Activated CD4-positive, CD25-positive, alpha-beta regulatory T cell treated with anti-CD3 and anti-CD28 coated beads, Interleukin-2, amount 50 U/mL, for 16 hours (primary cell): ENCODE measurements around the gene TMEM106C.

Experiments used
- DNase-seq: peaks from one replicate; pipeline ENCODE4 v3.0.0-alpha.2; 2020; ENCODE audit warnings: low read depth, low spot score

The TMEM106C gene, protein sequence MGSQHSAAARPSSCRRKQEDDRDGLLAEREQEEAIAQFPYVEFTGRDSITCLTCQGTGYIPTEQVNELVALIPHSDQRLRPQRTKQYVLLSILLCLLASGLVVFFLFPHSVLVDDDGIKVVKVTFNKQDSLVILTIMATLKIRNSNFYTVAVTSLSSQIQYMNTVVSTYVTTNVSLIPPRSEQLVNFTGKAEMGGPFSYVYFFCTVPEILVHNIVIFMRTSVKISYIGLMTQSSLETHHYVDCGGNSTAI

DNA sequence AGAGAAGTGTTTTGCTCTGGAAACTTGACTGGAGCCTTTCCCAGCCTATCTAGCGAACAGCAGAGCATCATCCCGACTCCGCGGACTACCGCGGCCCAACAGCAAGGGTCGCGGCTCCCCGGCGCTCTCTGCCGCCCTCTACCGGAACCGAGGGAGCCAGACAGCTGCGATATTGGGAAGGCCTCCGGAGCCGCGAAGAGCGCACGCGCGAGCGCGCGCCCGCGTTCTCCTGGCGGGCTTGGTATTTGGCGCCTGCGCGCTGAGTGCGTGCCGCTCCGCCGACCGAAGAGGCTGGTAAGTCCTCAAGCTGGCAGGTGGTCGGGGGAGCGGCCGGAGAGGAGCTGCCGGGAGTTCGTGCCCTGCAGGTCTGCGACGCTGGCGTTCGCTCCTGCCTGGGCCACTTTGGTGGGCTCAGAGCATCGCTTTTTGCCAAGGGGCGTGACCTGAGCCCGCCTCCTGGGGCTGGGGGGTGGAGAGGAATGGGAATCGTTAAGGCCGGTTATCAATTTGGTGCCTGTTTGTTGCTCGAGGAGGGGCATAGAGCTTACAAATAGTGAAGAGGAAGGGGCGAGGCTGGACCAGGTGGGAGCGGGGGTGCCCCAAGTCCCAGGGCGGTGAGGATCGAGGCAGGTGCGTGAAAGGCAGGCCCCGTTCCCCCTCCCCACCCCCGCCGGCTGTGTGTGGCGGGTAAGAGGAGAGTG lies at the start of gene TMEM106C:
TMEM106C (plus strand) TSS at position 257 of the 701 bp plus-strand sequence. CDS start 641 bp downstream, outside the sequence.
- DNase-seq: peak; percentile 84

DNA sequence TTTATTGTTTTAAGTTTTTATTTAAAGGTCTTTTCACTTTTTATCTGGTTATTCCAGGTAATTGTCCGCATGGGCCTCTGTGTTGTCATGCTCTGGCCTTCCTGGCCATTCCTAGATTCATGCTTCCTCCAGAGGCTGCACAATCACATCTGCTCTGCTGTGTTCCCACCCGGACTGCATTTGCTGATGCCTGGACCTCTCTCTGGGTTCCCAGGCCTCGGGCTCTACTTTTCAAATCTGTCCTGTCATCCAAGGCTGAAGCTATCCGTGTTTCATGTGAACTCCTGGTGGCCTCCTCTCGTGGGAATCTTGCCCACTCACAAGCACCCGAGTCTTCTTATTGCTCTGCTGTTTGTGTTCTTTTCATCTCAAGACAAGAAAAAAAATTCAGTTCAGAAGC lies 42.5 kb upstream of the TMEM106C start:
- DNase-seq: no peak

DNA sequence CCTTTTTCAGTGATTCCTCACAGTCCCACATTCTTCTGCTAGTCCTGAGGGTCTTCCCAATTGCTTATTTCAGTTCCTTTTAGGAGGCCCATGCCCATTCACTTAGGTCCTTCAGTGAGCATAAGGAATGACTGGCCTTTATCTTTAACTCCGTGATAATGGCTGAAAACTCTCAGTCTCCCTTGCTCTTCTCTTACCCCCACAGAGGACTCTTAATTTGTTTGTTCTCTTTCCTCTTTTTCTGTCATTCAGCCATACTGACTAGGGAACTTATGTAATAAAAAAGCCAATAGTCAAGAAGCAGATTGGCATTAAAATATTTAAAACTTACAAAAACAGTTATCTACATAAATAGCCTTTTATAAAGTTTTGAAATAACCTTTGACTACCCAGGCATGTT lies 41.5 kb upstream of the TMEM106C start:
- DNase-seq: no peak

DNA sequence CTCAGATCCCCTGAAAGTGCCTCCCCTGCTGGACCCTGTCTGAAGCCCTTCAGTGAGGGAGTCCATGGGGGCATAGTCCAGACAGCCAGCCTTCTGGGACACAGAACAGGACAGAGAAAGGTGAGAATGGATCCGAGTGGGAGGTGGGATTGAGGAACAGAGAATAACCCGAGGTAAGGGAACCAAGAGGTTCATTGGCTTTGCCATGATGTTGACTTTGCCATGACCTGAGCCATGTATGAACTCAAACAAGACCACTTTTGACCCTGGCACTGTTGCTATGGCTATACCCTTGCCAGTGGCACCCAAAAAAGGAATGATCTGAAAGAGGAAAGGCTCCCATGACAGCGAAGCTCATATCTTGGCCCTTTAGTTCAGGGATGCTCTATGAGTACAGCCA lies 36.0 kb upstream of the TMEM106C start:
- DNase-seq: no peak

DNA sequence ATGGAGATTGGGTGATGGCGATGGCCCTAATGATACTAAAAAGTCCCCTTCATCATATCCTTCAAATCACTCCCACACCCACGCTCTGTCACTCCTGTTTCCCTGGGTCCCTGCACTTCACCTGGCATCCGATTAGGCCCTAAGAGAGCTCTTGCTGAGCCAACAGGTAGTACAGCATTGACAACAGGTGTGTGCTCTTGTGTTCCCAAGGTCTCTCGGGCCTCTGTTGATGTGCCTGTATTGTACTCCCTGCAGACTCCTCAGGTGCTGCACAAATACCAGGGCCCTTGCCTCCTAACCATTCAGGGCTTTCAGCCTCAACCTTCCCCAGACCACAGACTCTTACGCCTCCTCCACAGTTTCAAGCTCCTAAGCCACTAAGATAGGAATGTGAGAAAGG lies 32.8 kb upstream of the TMEM106C start:
- DNase-seq: no peak

DNA sequence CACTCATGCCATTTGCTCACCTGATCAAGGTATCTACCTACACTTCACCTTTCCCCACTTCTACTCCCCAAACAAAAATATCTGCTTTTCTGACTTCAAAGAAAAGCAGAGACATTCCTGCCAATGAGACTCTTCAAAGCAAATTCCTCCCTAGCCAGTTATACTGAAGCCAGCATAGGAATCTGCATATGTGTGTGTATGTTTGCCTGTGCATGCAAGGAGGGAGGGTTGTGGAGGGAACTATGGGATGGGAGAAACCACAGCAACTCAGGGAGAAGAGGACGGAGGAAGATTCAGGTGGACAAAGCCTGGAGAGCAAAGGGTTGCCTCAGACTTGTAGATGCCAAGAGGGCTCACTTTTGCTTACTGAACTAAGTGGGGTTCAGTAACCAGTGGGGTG lies 32.2 kb upstream of the TMEM106C start:
- no peak for DNase-seq

DNA sequence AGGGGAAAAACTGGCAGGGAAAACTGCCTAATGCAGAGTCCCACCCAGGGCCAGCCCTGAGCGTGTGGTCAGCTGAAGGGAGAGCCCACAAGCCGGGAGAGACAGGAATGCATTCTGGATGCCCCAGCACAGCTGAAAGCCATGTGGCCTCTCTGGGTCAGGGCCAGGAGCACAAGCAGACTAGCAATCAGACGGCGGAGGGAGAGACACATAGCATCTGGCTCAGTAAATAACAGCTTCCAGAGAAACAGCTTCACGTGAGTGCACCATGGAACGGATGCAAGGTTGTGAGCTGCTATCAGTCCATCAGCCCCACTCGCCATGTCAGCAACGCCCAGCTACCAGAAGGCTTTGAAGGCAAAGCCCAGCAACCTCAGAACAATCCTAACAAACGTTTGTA lies 28.2 kb upstream of the TMEM106C start:
- DNase-seq: no peak

DNA sequence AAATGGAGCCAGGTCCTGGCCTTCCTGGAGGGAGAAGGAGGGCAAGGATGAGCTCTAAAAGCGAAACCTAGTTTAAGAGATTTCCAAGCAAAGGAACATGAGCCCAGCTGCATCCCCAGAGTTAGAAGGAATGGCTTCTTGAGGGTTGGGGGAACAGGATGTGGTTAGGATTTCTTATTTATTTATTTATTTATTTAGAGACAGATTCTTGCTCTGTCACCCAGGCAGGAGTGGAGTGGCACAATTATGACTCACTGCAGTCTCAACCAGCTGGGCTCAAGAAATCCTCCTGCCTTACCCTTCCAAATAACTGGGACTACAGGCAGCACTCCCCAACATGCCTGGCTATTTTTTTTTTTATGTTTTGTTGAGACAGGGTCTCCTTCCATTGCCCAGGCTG lies 25.3 kb upstream of the TMEM106C start:
- DNase-seq: no peak

DNA sequence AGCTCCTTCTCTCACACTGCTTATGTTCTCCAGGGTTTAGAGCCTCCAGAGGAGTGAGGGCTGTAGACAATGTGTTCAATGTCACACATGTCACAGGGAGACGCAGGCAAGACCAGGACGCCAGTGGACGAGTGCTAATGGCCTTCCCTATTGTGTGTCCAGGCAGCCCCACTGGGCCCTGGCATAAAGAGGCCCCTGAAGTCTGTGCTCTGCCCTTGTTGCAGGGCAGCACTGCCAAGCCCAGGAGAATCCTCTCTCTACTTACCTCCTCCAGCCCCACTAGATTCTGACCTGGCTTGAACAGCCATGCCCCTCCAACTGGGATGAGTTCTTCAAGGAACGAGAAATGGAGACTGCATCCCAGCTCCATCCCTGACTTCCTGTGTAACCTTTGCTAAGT lies 24.8 kb upstream of the TMEM106C start:
- no peak for DNase-seq

DNA sequence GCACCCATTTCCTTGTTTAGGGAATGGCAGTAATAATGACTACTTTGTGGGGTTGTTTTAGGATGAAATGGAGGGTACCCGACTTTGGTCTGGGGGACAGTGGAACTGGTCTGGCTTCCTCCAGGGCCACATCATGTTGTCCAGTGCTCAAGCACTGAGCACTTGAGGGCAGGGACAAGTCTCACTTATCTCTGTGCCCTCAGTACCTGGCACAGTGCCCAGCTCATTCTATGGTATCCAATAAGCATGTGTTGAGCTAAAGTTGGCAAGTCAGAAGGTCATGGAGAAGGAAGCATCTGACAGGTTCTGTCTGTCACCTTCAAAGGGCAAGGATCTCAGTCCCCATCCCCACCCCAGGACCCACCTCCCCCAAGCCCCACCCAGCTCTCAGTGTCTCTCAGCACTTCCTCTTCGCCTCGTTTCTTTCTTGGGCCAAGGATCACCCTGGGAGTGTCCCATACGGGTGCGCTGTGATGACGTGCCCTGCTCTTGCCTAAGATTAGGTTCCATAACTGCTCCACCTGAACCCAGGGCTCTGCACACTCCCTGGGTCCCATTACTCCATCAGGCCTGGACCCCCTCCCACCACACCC lies 24.3 kb upstream of the TMEM106C start:
- DNase-seq: no peak

DNA sequence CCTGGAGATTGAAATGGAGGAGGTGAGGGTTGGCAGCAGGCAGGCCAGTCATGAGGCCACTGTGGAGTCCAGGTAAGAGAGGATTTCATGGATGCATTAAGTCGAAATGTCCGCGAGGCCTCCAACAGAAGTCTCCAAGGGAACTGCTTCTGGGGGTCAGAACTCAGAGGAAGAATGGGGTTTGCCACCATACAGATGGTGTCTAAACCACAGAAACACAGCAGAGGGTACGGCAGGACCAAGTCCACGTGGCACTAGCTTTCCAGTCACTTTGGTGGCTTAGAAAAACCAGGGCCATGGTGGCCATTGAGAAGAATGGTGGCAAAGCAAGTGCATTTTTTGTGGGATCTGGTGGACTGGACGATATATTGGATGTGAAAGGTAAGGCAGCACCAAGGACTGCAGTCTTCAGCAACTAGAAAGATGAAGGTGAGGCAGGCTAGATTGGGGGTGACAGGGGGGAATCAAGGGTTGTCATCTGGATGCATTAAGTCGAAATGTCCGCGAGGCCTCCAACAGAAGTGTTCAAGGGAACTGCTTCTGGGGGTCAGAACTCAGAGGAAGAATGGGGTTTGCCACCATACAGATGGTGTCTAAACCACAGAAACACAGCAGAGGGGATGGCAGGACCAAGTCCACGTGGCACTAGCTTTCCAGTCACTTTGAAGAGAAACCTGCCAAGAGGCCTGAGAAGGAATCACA lies 22.5 kb upstream of the TMEM106C start:
- DNase-seq: no peak

DNA sequence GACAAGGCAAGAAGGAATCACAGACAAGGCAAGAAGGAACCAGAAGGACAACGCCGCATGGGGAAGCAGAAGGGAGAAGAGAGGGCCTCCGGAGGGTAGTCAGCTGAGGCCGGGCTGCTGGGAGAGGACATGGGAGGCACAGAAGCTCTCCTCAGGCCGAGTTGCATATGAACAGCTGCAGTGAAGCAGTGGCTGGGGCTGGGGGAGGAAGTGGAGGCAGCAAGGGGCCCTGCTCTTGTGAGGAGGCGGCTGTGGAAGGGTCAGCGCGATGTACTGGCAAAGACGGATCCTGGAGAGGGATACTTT lies 22.0 kb upstream of the TMEM106C start:
- no peak for DNase-seq

DNA sequence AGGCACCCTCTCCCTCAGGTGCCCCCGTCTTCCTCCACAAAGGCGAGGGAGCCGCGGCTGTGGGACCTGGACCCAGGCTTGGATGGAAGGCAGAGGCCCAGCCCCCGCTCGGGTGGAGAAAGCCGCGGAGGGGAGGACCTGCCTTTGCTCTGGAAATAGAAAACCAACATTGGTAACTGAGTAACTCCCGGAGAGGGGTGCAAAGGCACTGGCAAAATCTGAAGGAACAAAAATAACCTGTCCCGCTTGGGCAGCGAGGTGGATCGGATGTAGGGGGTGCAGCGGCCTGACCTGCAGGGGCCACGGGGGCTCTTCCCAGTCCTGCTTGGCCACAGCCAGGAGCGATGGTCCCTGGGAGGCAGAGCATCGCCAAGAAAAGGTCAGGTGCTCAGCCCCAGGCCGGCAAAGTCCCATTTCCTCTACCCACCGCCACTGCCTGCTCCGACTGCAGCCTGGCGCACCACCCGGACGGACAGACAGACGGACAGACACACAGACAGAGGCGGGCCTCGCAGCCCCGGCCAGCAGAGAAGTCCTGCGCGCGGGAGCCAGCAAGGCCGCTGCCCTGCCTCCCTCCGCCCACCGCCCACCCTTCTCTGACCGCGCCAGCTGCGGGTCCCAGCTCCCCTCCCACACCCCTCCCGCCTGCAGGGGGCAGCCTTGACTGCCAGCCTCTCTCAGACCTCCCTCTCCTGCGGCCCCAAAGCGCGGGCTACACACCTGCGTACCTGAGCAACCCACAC lies 21.4 kb upstream of the TMEM106C start:
- no peak for DNase-seq

DNA sequence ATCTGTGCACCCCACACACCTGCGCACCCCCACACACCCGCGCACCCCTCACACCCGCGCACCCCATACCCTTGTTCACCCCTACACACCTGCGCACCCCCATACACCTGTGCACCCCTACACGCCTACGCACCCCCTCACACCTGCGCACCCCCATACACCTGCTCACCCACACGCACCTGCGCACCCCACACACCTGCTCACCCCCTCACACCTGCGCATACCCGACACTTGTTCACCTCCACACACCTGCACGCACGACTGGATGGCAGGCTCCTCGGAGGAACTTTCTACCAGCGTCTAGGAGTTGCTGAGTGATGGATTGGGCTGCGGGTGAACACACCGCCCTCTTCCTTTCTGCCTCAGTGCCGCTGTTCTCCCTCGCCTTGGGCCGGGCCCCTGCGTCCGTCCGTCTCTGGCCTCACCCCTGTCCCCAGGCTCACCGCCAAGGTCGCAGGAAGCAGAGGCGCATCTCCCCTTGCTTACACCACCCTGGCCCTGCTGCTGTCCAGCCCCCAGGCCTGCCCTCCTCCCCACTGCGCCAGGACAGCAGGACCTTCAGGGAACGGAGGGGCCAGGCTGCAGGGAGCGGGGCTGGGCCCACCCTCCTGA lies 20.7 kb upstream of the TMEM106C start:
- DNase-seq: no peak

DNA sequence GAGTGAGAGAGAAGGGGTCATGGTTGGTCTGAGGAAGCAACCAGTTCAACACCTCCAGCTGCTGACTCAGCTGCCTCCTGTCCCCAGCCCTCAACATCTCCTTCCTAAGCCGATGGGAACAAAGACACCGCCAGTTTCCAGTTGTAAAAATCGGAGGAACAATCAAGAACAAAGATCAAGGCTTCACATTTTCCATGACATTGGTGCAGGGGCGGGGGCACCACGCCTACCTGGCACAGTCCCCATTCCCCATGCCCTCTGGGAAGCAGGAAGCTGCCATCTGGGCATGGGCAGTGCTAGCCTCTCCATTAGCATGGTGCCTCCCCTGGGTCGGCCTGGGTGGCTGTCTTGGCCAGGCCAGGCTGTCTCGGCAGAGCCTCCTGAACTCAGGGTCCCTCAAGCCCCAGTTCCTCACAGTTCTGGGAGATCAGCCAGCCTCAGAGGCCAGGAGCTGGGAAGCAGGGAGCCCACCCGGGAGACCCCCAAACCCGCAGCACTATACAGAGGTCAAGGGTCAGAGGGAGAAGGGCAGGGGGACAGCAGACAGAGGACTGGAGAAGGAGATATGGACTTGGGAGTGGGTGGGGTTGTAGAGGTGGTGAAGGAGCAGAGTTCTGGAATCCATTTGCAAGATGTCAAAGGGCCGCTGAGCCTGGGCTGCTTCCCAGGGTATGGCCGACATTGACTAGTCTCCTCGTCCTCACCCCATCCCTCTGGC lies 19.6 kb upstream of the TMEM106C start:
- DNase-seq: no peak

DNA sequence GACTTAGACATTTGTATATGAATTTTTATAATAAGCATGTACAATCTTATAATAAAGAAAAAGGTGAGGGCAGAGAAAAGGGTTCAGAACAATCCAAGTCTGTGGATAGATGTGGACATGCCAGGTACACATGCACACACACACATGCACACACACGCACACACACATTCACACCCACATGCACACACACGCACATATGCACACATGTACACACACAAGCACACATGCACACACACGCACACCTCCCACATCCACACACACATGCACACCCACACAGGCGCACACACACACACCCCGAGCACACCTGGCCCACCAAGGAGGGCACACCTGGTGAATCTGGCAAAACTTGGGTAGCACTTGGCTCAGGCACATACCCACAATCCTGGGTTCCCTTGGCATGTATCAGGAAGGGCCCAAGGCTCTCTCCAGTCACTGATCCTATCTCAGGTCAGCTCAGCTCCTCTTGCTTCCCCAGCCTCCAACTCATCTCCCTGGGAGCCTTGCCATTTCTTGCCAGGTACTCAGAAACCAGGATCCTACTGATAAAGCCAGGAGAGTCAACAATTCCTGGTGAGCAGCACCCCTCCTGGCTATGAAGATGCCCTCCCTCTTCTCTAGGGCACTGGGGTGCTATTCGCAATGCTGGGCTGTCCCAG lies 18.6 kb upstream of the TMEM106C start:
- no peak for DNase-seq

DNA sequence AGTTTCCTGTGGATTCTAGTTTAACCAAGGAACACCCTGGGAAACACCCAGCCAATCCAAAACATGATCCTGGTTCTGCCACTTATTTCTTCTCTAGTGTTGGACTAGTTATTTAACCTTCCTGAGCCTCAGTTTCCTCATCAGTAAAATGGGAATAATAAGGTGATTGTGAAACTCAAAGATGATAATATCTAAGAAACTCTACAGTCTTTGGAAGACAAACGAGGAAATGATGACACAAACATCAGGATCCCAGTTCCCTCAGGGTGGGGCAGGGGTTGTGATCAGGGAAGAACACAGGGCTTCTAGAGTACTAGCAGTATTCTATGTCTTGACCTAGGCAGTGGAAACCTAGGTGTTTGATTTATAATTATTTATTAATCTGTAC lies 18.1 kb upstream of the TMEM106C start:
- no peak for DNase-seq

DNA sequence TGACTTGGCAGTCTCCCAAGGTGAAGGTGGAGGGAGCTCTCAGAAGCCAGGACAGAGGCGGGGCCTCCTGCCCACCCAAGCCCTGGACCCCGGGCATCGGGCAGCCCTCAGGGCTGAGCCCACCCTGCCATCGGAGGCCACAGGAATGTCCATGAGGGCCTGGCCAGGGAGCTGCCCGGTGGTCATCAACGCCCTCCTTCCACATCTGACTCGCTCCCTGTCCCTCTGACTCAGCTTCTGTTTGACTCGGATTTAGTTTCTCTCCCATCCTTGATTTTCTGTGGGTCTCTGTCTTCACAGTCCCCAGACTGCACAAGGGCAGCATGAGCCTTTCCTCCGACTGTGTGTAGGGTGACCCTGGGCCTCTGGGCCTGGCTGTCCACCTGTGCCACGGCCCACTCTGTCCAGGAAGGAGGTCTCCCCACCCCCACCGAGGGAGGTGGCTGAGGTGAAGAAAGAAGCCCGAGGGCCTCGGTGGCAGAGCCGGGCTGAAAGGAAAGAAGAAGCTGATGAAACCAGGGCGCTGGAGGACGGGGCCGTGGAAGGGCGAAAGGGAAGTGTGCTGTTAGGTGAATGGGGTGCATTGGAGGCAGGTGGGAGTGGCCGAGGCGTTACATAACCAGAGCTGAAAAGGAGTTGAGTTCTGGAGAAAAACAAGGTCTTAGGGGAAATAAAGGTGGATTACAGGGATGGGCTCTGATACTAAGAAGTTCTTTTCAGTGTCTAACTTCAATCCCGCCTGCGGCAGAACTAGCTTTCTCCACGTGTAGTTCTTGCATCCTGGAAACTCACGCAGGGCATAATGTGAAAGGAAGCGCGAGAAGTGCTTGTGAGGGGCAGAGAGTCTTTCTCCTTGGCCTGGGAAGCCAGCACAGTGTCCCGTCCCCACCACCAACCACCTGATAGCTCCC lies 16.7 kb upstream of the TMEM106C start:
- DNase-seq: no peak

DNA sequence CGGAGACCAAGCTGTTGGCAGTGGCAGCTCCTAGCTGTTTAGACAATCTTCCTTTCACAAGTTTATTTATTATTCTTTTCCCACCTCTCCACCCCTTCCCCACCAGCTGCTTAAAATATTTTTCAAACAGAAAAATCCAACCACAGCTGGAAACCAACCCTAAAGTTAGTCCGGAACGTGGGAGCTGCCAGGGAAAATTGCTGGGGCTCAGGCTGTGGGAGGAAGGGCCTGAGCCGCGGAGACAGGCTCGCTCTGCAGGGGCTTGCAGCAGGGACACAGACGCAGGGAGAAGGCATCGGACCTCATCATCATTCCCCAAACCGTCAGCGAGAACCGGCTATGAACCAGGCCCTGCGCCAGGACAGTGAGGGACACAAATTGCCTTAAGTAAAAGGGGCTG lies 16.1 kb upstream of the TMEM106C start:
- DNase-seq: no peak
